H9 (cell line): ENCODE data around the gene MLPH. TPM values are rescaled to one million over a fixed set of nuclear protein-coding genes. Genes with fewer than 3 reads are reported as not detected.

Source experiments
- DNase-seq: peaks from one replicate; pipeline ENCODE4 v3.0.0-alpha.2; 2017
- H2AFZ ChIP-seq: one replicate; pipeline ENCODE4 v1.6.1; 2013; ENCODE audit warnings: mild to moderate bottlenecking, low read length, control low read depth, moderate library complexity
- H2AK5ac ChIP-seq: 2 replicates; pipeline ENCODE4 v1.6.1; 2013; ENCODE audit warnings: low read length, control low read depth, mixed read lengths; ENCODE audit not compliant: insufficient read length
- H2BK120ac ChIP-seq: one replicate; pipeline ENCODE4 v1.6.1; 2013; ENCODE audit warnings: low read depth, mild to moderate bottlenecking, low read length, control low read depth, inconsistent platforms; ENCODE audit not compliant: poor library complexity, severe bottlenecking
- H2BK12ac ChIP-seq: 2 replicates; pipeline ENCODE4 v1.6.1; 2013; ENCODE audit warnings: low read length, control low read depth, mixed read lengths, low read depth; ENCODE audit not compliant: insufficient read length
- H2BK15ac ChIP-seq: 2 replicates; pipeline ENCODE4 v1.6.1; 2013; ENCODE audit warnings: low read depth, low read length, control low read depth
- H2BK20ac ChIP-seq: one replicate; pipeline ENCODE4 v1.6.1; 2013; ENCODE audit warnings: low read depth, mild to moderate bottlenecking, low read length, control low read depth, inconsistent platforms; ENCODE audit not compliant: poor library complexity, severe bottlenecking
- H2BK5ac ChIP-seq: 2 replicates; pipeline ENCODE4 v1.6.1; 2013; ENCODE audit warnings: low read length, control low read depth, mixed read lengths; ENCODE audit not compliant: insufficient read length
- H3K14ac ChIP-seq: 2 replicates; pipeline ENCODE4 v1.6.1; 2013; ENCODE audit warnings: low read length, control low read depth; ENCODE audit not compliant: insufficient read depth
- H3K18ac ChIP-seq: 2 replicates; pipeline ENCODE4 v1.6.1; 2013; ENCODE audit warnings: low read depth, mild to moderate bottlenecking, mixed read lengths, low read length, control low read depth; ENCODE audit not compliant: insufficient read length
- H3K23ac ChIP-seq: 2 replicates; pipeline ENCODE4 v1.6.1; 2013; ENCODE audit warnings: low read length, control low read depth, mixed read lengths, low read depth; ENCODE audit not compliant: insufficient read length
- H3K23me2 ChIP-seq: 2 replicates; pipeline ENCODE4 v1.6.1; 2013; ENCODE audit warnings: low read depth, mild to moderate bottlenecking, mixed read lengths, low read length, control low read depth; ENCODE audit not compliant: insufficient read length, poor library complexity, severe bottlenecking
- H3K27ac ChIP-seq: 2 replicates; pipeline ENCODE4 v1.5.1; 2013; ENCODE audit warnings: low read length, control low read depth, mixed read lengths, low read depth; ENCODE audit not compliant: insufficient read length
- H3K27me3 ChIP-seq: 2 replicates; pipeline ENCODE4 v1.6.1; 2013; ENCODE audit warnings: low read length, control low read depth, inconsistent platforms; ENCODE audit not compliant: insufficient read depth
- H3K4ac ChIP-seq: 2 replicates; pipeline ENCODE4 v1.6.1; 2013; ENCODE audit warnings: low read depth, mild to moderate bottlenecking, control low read depth, inconsistent platforms, low read length, moderate library complexity
- H3K4me1 ChIP-seq: 2 replicates; pipeline ENCODE4 v1.6.1; 2013; ENCODE audit warnings: low read length, control low read depth, inconsistent platforms; ENCODE audit not compliant: insufficient read depth
- H3K4me2 ChIP-seq: 2 replicates; pipeline ENCODE4 v1.6.1; 2013; ENCODE audit warnings: low read length, control low read depth, mixed read lengths; ENCODE audit not compliant: insufficient read length, insufficient read depth
- H3K56ac ChIP-seq: 2 replicates; pipeline ENCODE4 v1.6.1; 2013; ENCODE audit warnings: low read depth, mild to moderate bottlenecking, mixed read lengths, low read length, control low read depth; ENCODE audit not compliant: insufficient read length
- H3K79me1 ChIP-seq: 2 replicates; pipeline ENCODE4 v1.6.1; 2013; ENCODE audit warnings: low read depth, mild to moderate bottlenecking, moderate library complexity, low read length, control low read depth, inconsistent platforms; ENCODE audit not compliant: insufficient read depth, poor library complexity, severe bottlenecking
- H3K79me2 ChIP-seq: 2 replicates; pipeline ENCODE4 v1.6.1; 2013; ENCODE audit warnings: low read length, control low read depth, inconsistent platforms; ENCODE audit not compliant: insufficient read depth
- H3K9ac ChIP-seq: 2 replicates; pipeline ENCODE4 v1.6.1; 2013; ENCODE audit warnings: low read length, control low read depth, mixed read lengths; ENCODE audit not compliant: insufficient read length; ENCODE audit errors: extremely low read depth
- H3K9me3 ChIP-seq: one replicate; pipeline ENCODE4 v1.6.1; 2013; ENCODE audit warnings: low read depth, low read length, inconsistent platforms; ENCODE audit not compliant: control insufficient read depth
- H3T11ph ChIP-seq: one replicate; pipeline ENCODE4 v1.6.1; 2013; ENCODE audit warnings: mild to moderate bottlenecking, low read length, control low read depth, inconsistent platforms
- H4K20me1 ChIP-seq: one replicate; pipeline ENCODE4 v1.6.1; 2013; ENCODE audit not compliant: control insufficient read depth, insufficient read length, insufficient read depth
- H4K5ac ChIP-seq: 2 replicates; pipeline ENCODE4 v1.6.1; 2013; ENCODE audit warnings: low read depth, mild to moderate bottlenecking, mixed read lengths, low read length, control low read depth; ENCODE audit not compliant: insufficient read length
- H4K8ac ChIP-seq: replicated peaks from 2 replicates; pipeline ENCODE4 v1.6.1; 2013; ENCODE audit warnings: low read length, control low read depth, mixed read lengths, low read depth; ENCODE audit not compliant: insufficient read length
- H4K91ac ChIP-seq: 2 replicates; pipeline ENCODE4 v1.6.1; 2013; ENCODE audit warnings: low read depth, mild to moderate bottlenecking, moderate library complexity, mixed read lengths, low read length, control low read depth; ENCODE audit not compliant: insufficient read length
- H3K27ac Mint-ChIP-seq, 3 experiments: 2 replicates in 2 of 3; 3 replicates in 1 of 3; pipeline ENCODE4 v1.8.0; 2020 to 2021; ENCODE audit warnings: mixed read lengths in 3 of 3, mild to moderate bottlenecking in 1 of 3, moderate library complexity in 1 of 3
- H3K27me3 Mint-ChIP-seq: 2 replicates; pipeline ENCODE4 v1.8.0; 2021; ENCODE audit warnings: low read depth, mild to moderate bottlenecking, moderate library complexity, mixed read lengths
- H3K36me3 Mint-ChIP-seq, 3 experiments: 2 replicates in 2 of 3; 3 replicates in 1 of 3; pipeline ENCODE4 v1.8.0; 2020 to 2021; ENCODE audit warnings: low read depth in 3 of 3, mixed read lengths in 3 of 3; ENCODE audit not compliant: insufficient read depth in 1 of 3
- H3K4me1 Mint-ChIP-seq, 2 experiments: 2 replicates each; pipeline ENCODE4 v1.8.0; 2020; ENCODE audit warnings: mixed read lengths in 2 of 2
- H3K4me3 Mint-ChIP-seq, 2 experiments: 2 replicates in 1 of 2; 3 replicates in 1 of 2; pipeline ENCODE4 v1.8.0; 2020 to 2021; ENCODE audit warnings: mild to moderate bottlenecking in 2 of 2, mixed read lengths in 2 of 2, moderate library complexity in 1 of 2
- H3K9me3 Mint-ChIP-seq, 2 experiments: 2 replicates in 1 of 2; 3 replicates in 1 of 2; pipeline ENCODE4 v1.8.0; 2020; ENCODE audit warnings: mild to moderate bottlenecking in 2 of 2, mixed read lengths in 2 of 2, moderate library complexity in 1 of 2
- CTCF ChIP-seq: fragments of 200-600 bp; sonication (generic); conservative IDR thresholded peaks from 3 replicates; pipeline ENCODE4 v1.8.0; 2021; ENCODE audit warnings: antibody characterized with exemption, mild to moderate bottlenecking
- WGBS: extraction: QIAGEN DNeasy Blood & Tissue Kit; methylation state at CpG from one replicate; pipeline ENCODE4 v1.1.7; 2013; ENCODE audit warnings: missing lambda C conversion rate, low lambda C conversion rate, mixed read lengths; ENCODE audit not compliant: insufficient read length; ENCODE audit errors: extremely low coverage; 5-methylcytosine and 5-hydroxymethylcytosine counted together
- total RNA-seq: library from RNA; stranded (reverse); gene quantifications from 2 replicates; pipeline ENCODE4 v1.2.1, GENCODE V29; 2021

MLPH gene
- total RNA-seq, 1 experiment from 2014 or later = 3.4 TPM

- Histone ChIP-seq H3K23me2 (no peaks in the 10 kb centered on the region), H4K20me1 (no peaks in the 10 kb centered on the region)
Observed at GRCh38 chr2:237457388-237457941, 29.6 kb upstream of the MLPH start.

More at GRCh38 chr2:237457388-237457941, 29.6 kb upstream of the MLPH start:
- DNase-seq = no peak
- Histone ChIP-seq H2AFZ (no peak overlapping the region), H3K9me3 (no peaks in the 10 kb centered on the region), H3K4me2 (no peak overlapping the region), H3K27ac (no peak overlapping the region), H4K5ac (no peak overlapping the region), H3K18ac (no peak overlapping the region), H3K4ac (no peak overlapping the region), H2BK20ac (no peak overlapping the region), H3K9ac (no peak overlapping the region), H2BK5ac (no peak overlapping the region), H4K91ac (no peak overlapping the region), H2BK12ac (no peak overlapping the region), H3K56ac (no peak overlapping the region), H3K14ac (no peak overlapping the region), H2BK15ac (no peak overlapping the region), H2AK5ac (no peak overlapping the region), H3K27me3 (no peaks in the 10 kb centered on the region), H3K79me1 (no peaks in the 10 kb centered on the region), H3T11ph (no peak overlapping the region), H3K4me1 (no peaks in the 10 kb centered on the region), H2BK120ac (no peak overlapping the region), H4K8ac (no peak overlapping the region), H3K79me2 (no peaks in the 10 kb centered on the region), H3K23ac (no peak overlapping the region)
- TF ChIP-seq CTCF = no peak
- peaks cover 3 to 10% of the 10 kb centered on the region in 2 experiments; a peak in 4 of 5 replicates for H3K9me3 Mint-ChIP-seq
- H3K27ac Mint-ChIP-seq = no peak overlapping the region
- peaks cover 39% of the 10 kb centered on the region for H3K27me3 Mint-ChIP-seq
- no peaks in the 10 kb centered on the region for H3K36me3 Mint-ChIP-seq
- peaks cover 0 to 1% of the 10 kb centered on the region in 2 experiments; a peak in 1 of 4 replicates for H3K4me1 Mint-ChIP-seq
- 100% methylated on average over 1 of the region's 2 CpGs for WGBS
- H3K4me3 Mint-ChIP-seq = no peak overlapping the region
